ENCODE results near the gene COX10. TPM values are rescaled to one million over a fixed set of nuclear protein-coding genes. Genes with fewer than 3 reads are reported as not detected.
"Not testable (repeated sequence)": the region's sequence is repeated elsewhere in the genome, so short reads cannot be mapped to it uniquely, and the experiment has no call there.

COX10 gene
- total RNA-seq, 2 experiments from 2014 or later = 21.1 to 24.9 TPM

- CTCF ChIA-PET (ENCODE audit: unreplicated experiment) = no interaction called here
- H2AFZ ChIP-seq (ENCODE audit: low read length) = no peak overlapping the region
- no peak overlapping the region for H3K4me2 ChIP-seq (ENCODE audit: low read length)
- H4K20me1 ChIP-seq (ENCODE audit: insufficient read depth, low read length) = no peaks in the 10 kb centered on the region
- H3K4me1 ChIP-seq (ENCODE audit: insufficient read depth, low read length, poor library complexity, severe bottlenecking) = no peaks in the 10 kb centered on the region
- H3K9me3 ChIP-seq (ENCODE audit: low read length) = peaks cover 13% of the 10 kb centered on the region; the same call in 1 of the 2 replicates
- no peaks in the 10 kb centered on the region for H3K79me2 ChIP-seq (ENCODE audit: insufficient read depth, low read depth, low read length)
- no peak for DNase-seq (ENCODE audit: low spot score)
- POLR2A ChIA-PET = no interaction called here
- intact Hi-C loops (cut with micrococcal nuclease; ENCODE audit: unreplicated experiment) = no loop called here
- H3K9me2 ChIP-seq (ENCODE audit: insufficient read depth, low read length) = no peaks in the 10 kb centered on the region
- TF ChIP-seq EZH2phosphoT487 (IDR thresholded peaks at IDR 0.05; ENCODE audit: borderline replicate concordance, low read depth, low read length) (no peak), CTCF (conservative IDR thresholded peaks at IDR 0.05; ENCODE audit: low read length) (no peak)
- peaks cover 15% of the 10 kb centered on the region for H3K36me3 ChIP-seq (ENCODE audit: insufficient read depth, low read length)
- no peak overlapping the region for H3K4me3 ChIP-seq (ENCODE audit: low read depth, low read length, poor library complexity, severe bottlenecking)
- BruUV-seq (replicated peaks) = no TSS peak
- H3K27ac ChIP-seq (ENCODE audit: low read depth, low read length, poor library complexity, severe bottlenecking) = no peak overlapping the region
Measured at GRCh38 chr17:14169287-14169686, 100.0 kb downstream of the COX10 start.

GRCh38 chr17:14169901-14170300, 100.6 kb downstream of the COX10 start:
- H3K79me2 ChIP-seq (ENCODE audit: insufficient read depth, low read depth, low read length) = no peaks in the 10 kb centered on the region
- BruUV-seq (replicated peaks) = no TSS peak
- H4K20me1 ChIP-seq (ENCODE audit: insufficient read depth, low read length) = no peaks in the 10 kb centered on the region
- intact Hi-C loops (cut with micrococcal nuclease; ENCODE audit: unreplicated experiment) = no loop called here
- H3K4me3 ChIP-seq (ENCODE audit: low read depth, low read length, poor library complexity, severe bottlenecking) = no peak overlapping the region
- TF ChIP-seq CTCF (conservative IDR thresholded peaks at IDR 0.05; ENCODE audit: low read length) (no peak), EZH2phosphoT487 (IDR thresholded peaks at IDR 0.05; ENCODE audit: borderline replicate concordance, low read depth, low read length) (no peak)
- no peak overlapping the region for H2AFZ ChIP-seq (ENCODE audit: low read length)
- DNase-seq (ENCODE audit: low spot score) = no peak
- no peaks in the 10 kb centered on the region for H3K9me2 ChIP-seq (ENCODE audit: insufficient read depth, low read length)
- H3K9me3 ChIP-seq (ENCODE audit: low read length) = peaks cover 13% of the 10 kb centered on the region; the same call in 1 of the 2 replicates
- H3K4me1 ChIP-seq (ENCODE audit: insufficient read depth, low read length, poor library complexity, severe bottlenecking) = no peaks in the 10 kb centered on the region
- no peak overlapping the region for H3K27ac ChIP-seq (ENCODE audit: low read depth, low read length, poor library complexity, severe bottlenecking)
- ChIA-PET POLR2A (no interaction called here), CTCF (ENCODE audit: unreplicated experiment) (no interaction called here)
- H3K4me2 ChIP-seq (ENCODE audit: low read length) = no peak overlapping the region
- peaks cover 15% of the 10 kb centered on the region for H3K36me3 ChIP-seq (ENCODE audit: insufficient read depth, low read length)

GRCh38 chr17:14176989-14177388, 107.7 kb downstream of the COX10 start:
- H4K20me1 ChIP-seq (ENCODE audit: insufficient read depth, low read length); intact Hi-C loops (cut with micrococcal nuclease; ENCODE audit: unreplicated experiment); H3K4me2 ChIP-seq (ENCODE audit: low read length); BruUV-seq (replicated peaks); H3K27ac ChIP-seq (ENCODE audit: low read depth, low read length, poor library complexity, severe bottlenecking); H3K4me1 ChIP-seq (ENCODE audit: insufficient read depth, low read length, poor library complexity, severe bottlenecking); H3K36me3 ChIP-seq (ENCODE audit: insufficient read depth, low read length); H3K79me2 ChIP-seq (ENCODE audit: insufficient read depth, low read depth, low read length); H3K9me2 ChIP-seq (ENCODE audit: insufficient read depth, low read length); H2AFZ ChIP-seq (ENCODE audit: low read length); H3K4me3 ChIP-seq (ENCODE audit: low read depth, low read length, poor library complexity, severe bottlenecking); DNase-seq (ENCODE audit: low spot score); H3K9me3 ChIP-seq (ENCODE audit: low read length); POLR2A ChIA-PET; CTCF ChIA-PET (ENCODE audit: unreplicated experiment): not testable (repeated sequence)

- H3K9me2 ChIP-seq (ENCODE audit: insufficient read depth, low read length); H3K4me3 ChIP-seq (ENCODE audit: low read depth, low read length, poor library complexity, severe bottlenecking); H3K36me3 ChIP-seq (ENCODE audit: insufficient read depth, low read length); H2AFZ ChIP-seq (ENCODE audit: low read length); BruUV-seq (replicated peaks); POLR2A ChIA-PET; H3K4me1 ChIP-seq (ENCODE audit: insufficient read depth, low read length, poor library complexity, severe bottlenecking); H3K27ac ChIP-seq (ENCODE audit: low read depth, low read length, poor library complexity, severe bottlenecking); CTCF ChIA-PET (ENCODE audit: unreplicated experiment); H3K79me2 ChIP-seq (ENCODE audit: insufficient read depth, low read depth, low read length); H3K4me2 ChIP-seq (ENCODE audit: low read length); DNase-seq (ENCODE audit: low spot score); H4K20me1 ChIP-seq (ENCODE audit: insufficient read depth, low read length); intact Hi-C loops (cut with micrococcal nuclease; ENCODE audit: unreplicated experiment); H3K9me3 ChIP-seq (ENCODE audit: low read length): not testable (repeated sequence)
Measured at GRCh38 chr17:14177801-14178200, 108.5 kb downstream of the COX10 start.

- H3K79me2 ChIP-seq (ENCODE audit: insufficient read depth, low read depth, low read length); H3K27ac ChIP-seq (ENCODE audit: low read depth, low read length, poor library complexity, severe bottlenecking); H3K4me1 ChIP-seq (ENCODE audit: insufficient read depth, low read length, poor library complexity, severe bottlenecking); BruUV-seq (replicated peaks); H3K4me3 ChIP-seq (ENCODE audit: low read depth, low read length, poor library complexity, severe bottlenecking); H3K9me2 ChIP-seq (ENCODE audit: insufficient read depth, low read length); DNase-seq (ENCODE audit: low spot score); intact Hi-C loops (cut with micrococcal nuclease; ENCODE audit: unreplicated experiment); POLR2A ChIA-PET; H3K9me3 ChIP-seq (ENCODE audit: low read length); H2AFZ ChIP-seq (ENCODE audit: low read length); H3K4me2 ChIP-seq (ENCODE audit: low read length); CTCF ChIA-PET (ENCODE audit: unreplicated experiment); H3K36me3 ChIP-seq (ENCODE audit: insufficient read depth, low read length); H4K20me1 ChIP-seq (ENCODE audit: insufficient read depth, low read length): not testable (repeated sequence)
Measured at GRCh38 chr17:14179951-14180350, 110.6 kb downstream of the COX10 start.

Measured in OCI-LY7 (cell line).